WERI-Rb-1 (cell line): ENCODE data around the gene NR1I2.

ENCODE experiments used
- DNase-seq: peaks from one replicate; pipeline ENCODE4 v3.0.0-alpha.2; 2020
- H3K27ac ChIP-seq: fragments of 250-450 bp; sonication (Bioruptor Pico); 2 replicates; pipeline ENCODE4 v1.5.1; 2020; ENCODE audit warnings: mild to moderate bottlenecking, moderate library complexity
- H3K27me3 ChIP-seq: fragments of 250-450 bp; sonication (Bioruptor Pico); 2 replicates; pipeline ENCODE4 v1.5.1; 2021; ENCODE audit warnings: mild to moderate bottlenecking, low read depth, moderate library complexity; ENCODE audit not compliant: insufficient read depth, severe bottlenecking
- H3K36me3 ChIP-seq: fragments of 250-450 bp; sonication (Bioruptor Pico); 2 replicates; pipeline ENCODE4 v1.5.1; 2020; ENCODE audit warnings: mild to moderate bottlenecking, moderate library complexity
- H3K4me3 ChIP-seq: 2 replicates; pipeline ENCODE4 v1.5.1; 2011; ENCODE audit warnings: low read depth, mild to moderate bottlenecking, control low read depth, low read length
- H3K9me3 ChIP-seq: fragments of 250-450 bp; sonication (Bioruptor Pico); 2 replicates; pipeline ENCODE4 v1.5.1; 2021; ENCODE audit warnings: mild to moderate bottlenecking, moderate library complexity; ENCODE audit not compliant: severe bottlenecking
- TF ChIP-seq, protein P1 (sequence below): IDR thresholded peaks from 2 replicates; pipeline ENCODE4 v1.5.1; 2011; ENCODE audit warnings: low read depth, mild to moderate bottlenecking, control low read depth, inconsistent platforms, low read length

Gene NR1I2

DNA sequence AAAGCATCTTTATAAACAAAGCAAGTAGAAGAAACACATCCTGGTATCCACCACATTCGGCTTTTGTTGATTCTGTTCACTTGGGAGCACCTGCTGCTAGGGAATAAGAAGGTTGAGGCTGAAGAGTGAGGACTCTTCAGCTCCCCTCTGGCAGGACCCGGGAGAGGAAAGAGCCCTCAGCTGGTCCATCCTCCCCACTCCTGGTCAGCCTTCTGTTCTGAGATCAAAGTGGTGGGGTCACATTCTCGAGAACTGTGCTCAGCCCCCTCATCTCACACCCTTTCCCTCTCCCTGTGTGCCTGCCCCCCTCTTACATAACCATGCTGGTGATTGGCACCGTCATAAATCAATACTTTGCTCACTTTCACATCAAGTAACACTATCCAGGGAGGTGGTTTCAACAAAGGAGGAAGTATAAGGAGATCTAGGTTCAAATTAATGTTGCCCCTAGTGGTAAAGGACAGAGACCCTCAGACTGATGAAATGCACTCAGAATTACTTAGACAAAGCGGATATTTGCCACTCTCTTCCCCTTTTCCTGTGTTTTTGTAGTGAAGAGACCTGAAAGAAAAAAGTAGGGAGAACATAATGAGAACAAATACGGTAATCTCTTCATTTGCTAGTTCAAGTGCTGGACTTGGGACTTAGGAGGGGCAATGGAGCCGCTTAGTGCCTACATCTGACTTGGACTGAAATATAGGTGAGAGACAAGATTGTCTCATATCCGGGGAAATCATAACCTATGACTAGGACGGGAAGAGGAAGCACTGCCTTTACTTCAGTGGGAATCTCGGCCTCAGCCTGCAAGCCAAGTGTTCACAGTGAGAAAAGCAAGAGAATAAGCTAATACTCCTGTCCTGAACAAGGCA, at the start of gene NR1I2:
Gene NR1I2, plus strand, starts transcription at position 772 of the 869 bp plus-strand sequence.
- no peak for DNase-seq
- Histone ChIP-seq H3K36me3 (no peaks in the 10 kb centered on the region), H3K27ac (no peak within 1 kb of the TSS), H3K27me3 (no peaks in the 10 kb centered on the region), H3K9me3 (no peaks in the 10 kb centered on the region), H3K4me3 (no peak within 1 kb of the TSS)
- TF ChIP-seq, protein P1, sequence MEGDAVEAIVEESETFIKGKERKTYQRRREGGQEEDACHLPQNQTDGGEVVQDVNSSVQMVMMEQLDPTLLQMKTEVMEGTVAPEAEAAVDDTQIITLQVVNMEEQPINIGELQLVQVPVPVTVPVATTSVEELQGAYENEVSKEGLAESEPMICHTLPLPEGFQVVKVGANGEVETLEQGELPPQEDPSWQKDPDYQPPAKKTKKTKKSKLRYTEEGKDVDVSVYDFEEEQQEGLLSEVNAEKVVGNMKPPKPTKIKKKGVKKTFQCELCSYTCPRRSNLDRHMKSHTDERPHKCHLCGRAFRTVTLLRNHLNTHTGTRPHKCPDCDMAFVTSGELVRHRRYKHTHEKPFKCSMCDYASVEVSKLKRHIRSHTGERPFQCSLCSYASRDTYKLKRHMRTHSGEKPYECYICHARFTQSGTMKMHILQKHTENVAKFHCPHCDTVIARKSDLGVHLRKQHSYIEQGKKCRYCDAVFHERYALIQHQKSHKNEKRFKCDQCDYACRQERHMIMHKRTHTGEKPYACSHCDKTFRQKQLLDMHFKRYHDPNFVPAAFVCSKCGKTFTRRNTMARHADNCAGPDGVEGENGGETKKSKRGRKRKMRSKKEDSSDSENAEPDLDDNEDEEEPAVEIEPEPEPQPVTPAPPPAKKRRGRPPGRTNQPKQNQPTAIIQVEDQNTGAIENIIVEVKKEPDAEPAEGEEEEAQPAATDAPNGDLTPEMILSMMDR, result no peak

DNA sequence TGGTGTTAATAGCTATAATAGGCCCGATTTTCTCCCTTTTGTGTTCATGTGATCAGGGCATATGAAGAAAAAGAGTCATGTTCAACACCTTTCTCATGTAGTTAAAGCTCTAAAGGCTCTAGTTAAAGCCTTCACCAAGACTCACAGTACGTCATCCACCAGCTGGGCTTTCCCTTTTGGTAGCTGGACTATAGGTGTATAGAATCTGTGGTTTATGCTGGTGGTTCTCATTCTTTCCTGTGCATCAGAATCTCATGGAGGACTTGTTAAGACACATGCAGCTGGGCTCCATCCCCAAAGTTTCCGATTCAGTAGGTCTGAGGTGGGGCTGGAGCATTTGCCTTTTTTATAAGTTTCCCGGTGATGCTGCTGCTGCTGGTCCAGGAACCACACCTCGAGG, 48.1 kb upstream of the NR1I2 start:
- TF ChIP-seq, protein P1, result no peak
- Histone ChIP-seq H3K27me3 (no peaks in the 10 kb centered on the region), H3K9me3 (no peaks in the 10 kb centered on the region), H3K4me3 (no peak overlapping the region), H3K36me3 (no peaks in the 10 kb centered on the region), H3K27ac (no peak overlapping the region)
- DNase-seq, result no peak

DNA sequence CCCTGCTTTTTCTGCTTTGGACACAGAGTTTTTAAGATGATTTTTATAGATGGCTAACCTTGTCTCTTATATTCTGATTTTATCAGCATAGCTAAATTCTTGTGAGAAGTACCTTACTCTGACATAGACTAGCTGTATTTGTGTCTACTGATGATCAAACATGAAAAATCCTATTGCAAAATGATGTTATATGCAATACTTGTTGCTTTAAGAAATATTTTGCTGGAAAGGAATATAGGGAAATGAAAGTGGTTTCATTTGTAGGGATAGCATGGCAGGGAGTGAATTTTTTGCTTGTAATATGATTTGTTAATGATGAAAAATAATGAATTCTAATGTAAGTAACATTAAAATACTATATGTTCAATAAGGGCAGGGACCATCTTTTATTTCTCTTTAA, 43.2 kb upstream of the NR1I2 start:
- Histone ChIP-seq H3K4me3 (no peak overlapping the region), H3K9me3 (no peaks in the 10 kb centered on the region), H3K36me3 (no peaks in the 10 kb centered on the region), H3K27ac (no peak overlapping the region), H3K27me3 (no peaks in the 10 kb centered on the region)
- DNase-seq, result no peak
- TF ChIP-seq, protein P1, result no peak

DNA sequence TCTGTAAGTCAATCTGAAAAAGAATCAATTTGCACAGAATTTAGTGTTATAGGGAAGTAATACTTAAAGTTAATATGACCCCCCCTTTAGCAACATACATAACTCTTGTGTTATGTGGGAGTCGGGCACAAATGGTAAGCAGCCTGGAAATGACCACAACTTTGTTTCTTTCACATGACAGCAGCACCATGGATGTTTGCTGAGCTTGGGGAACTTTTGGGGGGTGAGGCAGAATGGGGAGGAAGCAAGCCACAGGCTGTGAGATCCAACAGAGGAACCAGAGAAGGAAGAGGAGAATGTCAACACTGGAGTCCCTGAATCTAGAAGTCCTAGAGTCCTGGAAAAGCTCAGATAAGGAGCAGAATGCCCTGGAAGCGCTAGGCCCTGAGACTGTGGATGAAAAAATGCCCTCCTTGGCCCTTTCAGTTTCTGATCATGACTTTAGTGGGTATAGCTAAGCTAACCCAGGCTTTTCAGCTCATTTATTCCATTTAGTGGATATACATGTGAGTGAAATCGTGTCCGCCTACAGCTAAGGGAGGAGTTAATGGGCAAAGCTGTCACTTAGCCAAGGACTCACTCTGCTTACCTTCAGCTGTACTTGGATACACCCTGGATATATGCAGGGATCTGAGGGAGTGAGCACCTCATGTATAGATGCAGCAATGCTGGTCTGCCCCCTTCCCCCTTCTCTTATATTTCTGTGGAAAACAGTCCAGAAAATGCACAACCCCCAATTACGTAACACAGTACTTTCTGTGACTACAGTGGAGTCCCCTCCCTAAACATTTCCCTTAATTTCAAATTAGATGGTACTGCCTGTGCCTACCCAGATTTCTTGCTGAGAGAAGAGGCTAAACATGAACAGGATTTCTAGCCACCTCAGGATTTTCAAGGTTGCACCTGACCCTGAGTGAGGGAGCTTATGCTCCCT, 40.0 kb upstream of the NR1I2 start:
- no peak for DNase-seq
- no peak overlapping the region for H3K4me3 ChIP-seq
- TF ChIP-seq, protein P1, result no peak

DNA sequence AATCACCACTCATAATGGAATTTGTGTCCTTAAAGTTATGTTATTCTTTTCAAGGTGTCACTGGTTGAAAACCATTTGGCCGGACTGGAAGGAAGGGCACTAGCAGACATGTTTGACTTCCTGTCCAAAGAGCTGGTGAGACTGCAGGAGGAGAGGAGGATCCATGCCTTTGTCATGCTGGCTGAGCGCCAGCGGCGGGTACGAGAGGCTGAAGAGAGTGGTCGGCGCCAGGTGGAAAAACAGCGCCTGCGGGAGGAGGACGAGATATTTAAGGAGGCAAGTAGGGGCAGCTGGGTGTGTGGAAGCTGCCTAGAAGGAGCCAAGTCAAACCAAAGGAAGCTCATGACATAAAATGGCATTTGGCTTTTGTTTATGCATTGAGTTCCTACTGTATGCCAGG, 38.0 kb upstream of the NR1I2 start:
- DNase-seq, result no peak
- H3K27ac ChIP-seq, result no peak overlapping the region
- H3K27me3 ChIP-seq, result no peaks in the 10 kb centered on the region
- no peak overlapping the region for H3K4me3 ChIP-seq
- no peaks in the 10 kb centered on the region for H3K36me3 ChIP-seq
- TF ChIP-seq, protein P1, result no peak
- no peaks in the 10 kb centered on the region for H3K9me3 ChIP-seq

More for the DNA sequence above, 40.0 kb upstream of the NR1I2 start:
- H3K36me3 ChIP-seq, result no peaks in the 10 kb centered on the region
- H3K27me3 ChIP-seq, result no peaks in the 10 kb centered on the region
- H3K27ac ChIP-seq, result no peak overlapping the region
- H3K9me3 ChIP-seq, result no peaks in the 10 kb centered on the region
